GM23338 (cell line): Measurements from ENCODE around the gene C1R. TPM values are rescaled to one million over a fixed set of nuclear protein-coding genes. Genes with fewer than 3 reads are reported as not detected.
"Not testable (repeated sequence)": the region's sequence is repeated elsewhere in the genome, so short reads cannot be mapped to it uniquely, and the experiment has no call there.

Experiments
- ATAC-seq: fragments of 200-7000 bp; cut with Tn5 transposase; 3 replicates; pipeline ENCODE4 v1.9.1; 2020
- DNase-seq: peaks from one replicate; pipeline ENCODE4 v3.0.0-alpha.2; 2015; ENCODE audit warnings: low spot score
- H2AFZ ChIP-seq: fragments of 200-600 bp; sonication (generic); 2 replicates; pipeline ENCODE4 v1.8.0; 2016; ENCODE audit warnings: antibody characterized with exemption, mild to moderate bottlenecking, moderate library complexity
- H3F3A ChIP-seq: fragments of 200-600 bp; sonication (generic); replicated peaks from 2 replicates; pipeline ENCODE4 v1.8.0; 2017; ENCODE audit warnings: antibody characterized with exemption, mixed run types, low read depth
- H3K27ac ChIP-seq: fragments of 200-600 bp; sonication (generic); 2 replicates; pipeline ENCODE4 v1.6.1; 2016; ENCODE audit warnings: low read depth
- H3K27me3 ChIP-seq: fragments of 200-600 bp; sonication (generic); 2 replicates; pipeline ENCODE4 v1.8.0; 2016; ENCODE audit warnings: mild to moderate bottlenecking, mixed run types, moderate library complexity; ENCODE audit not compliant: insufficient read depth
- H3K36me3 ChIP-seq: fragments of 200-600 bp; sonication (generic); 2 replicates; pipeline ENCODE4 v1.8.0; 2016; ENCODE audit warnings: mild to moderate bottlenecking; ENCODE audit not compliant: insufficient read depth
- H3K4me1 ChIP-seq: fragments of 200-600 bp; sonication (generic); 2 replicates; pipeline ENCODE4 v1.8.0; 2016; ENCODE audit warnings: mild to moderate bottlenecking, moderate library complexity; ENCODE audit not compliant: insufficient read depth
- H3K4me2 ChIP-seq: fragments of 200-600 bp; sonication (generic); 2 replicates; pipeline ENCODE4 v1.7.1; 2017; ENCODE audit warnings: mixed run types
- H3K4me3 ChIP-seq: fragments of 200-600 bp; sonication (generic); 2 replicates; pipeline ENCODE4 v1.6.1; 2016; ENCODE audit warnings: mixed run types
- H3K79me2 ChIP-seq: fragments of 200-600 bp; sonication (generic); replicated peaks from 2 replicates; pipeline ENCODE4 v1.8.0; 2017; ENCODE audit warnings: mild to moderate bottlenecking; ENCODE audit not compliant: insufficient read depth
- H3K9me2 ChIP-seq: fragments of 200-600 bp; sonication (generic); 2 replicates; pipeline ENCODE4 v1.8.0; 2017; ENCODE audit not compliant: insufficient read depth
- H4K20me1 ChIP-seq: fragments of 200-600 bp; sonication (generic); replicated peaks from 2 replicates; pipeline ENCODE4 v1.8.0; 2017; ENCODE audit warnings: mild to moderate bottlenecking; ENCODE audit not compliant: insufficient read depth
- H3K27ac Mint-ChIP-seq: 2 replicates; pipeline ENCODE4 v1.8.0; 2020; ENCODE audit warnings: inconsistent platforms, mild to moderate bottlenecking, moderate library complexity, mixed read lengths
- H3K27me3 Mint-ChIP-seq: 3 replicates; pipeline ENCODE4 v1.8.0; 2022; ENCODE audit warnings: low read depth, mild to moderate bottlenecking, moderate library complexity, mixed read lengths, inconsistent platforms; ENCODE audit not compliant: insufficient read depth, poor library complexity
- H3K36me3 Mint-ChIP-seq: 3 replicates; pipeline ENCODE4 v1.8.0; 2021; ENCODE audit warnings: low read depth, mild to moderate bottlenecking, inconsistent platforms, moderate library complexity, mixed read lengths
- H3K4me1 Mint-ChIP-seq: 3 replicates; pipeline ENCODE4 v1.8.0; 2020; ENCODE audit warnings: mild to moderate bottlenecking, inconsistent platforms, mixed read lengths
- H3K4me3 Mint-ChIP-seq: 3 replicates; pipeline ENCODE4 v1.8.0; 2021; ENCODE audit warnings: moderate library complexity, mild to moderate bottlenecking, inconsistent platforms, mixed read lengths
- H3K9me3 Mint-ChIP-seq: 3 replicates; pipeline ENCODE4 v1.8.0; 2020; ENCODE audit warnings: moderate library complexity, mild to moderate bottlenecking, inconsistent platforms, mixed read lengths
- CREB1 ChIP-seq: fragments of 250-450 bp; sonication (Bioruptor Pico); IDR thresholded peaks from 2 replicates; pipeline ENCODE4 v1.5.0; 2020; ENCODE audit warnings: low read depth, mild to moderate bottlenecking, moderate library complexity
- EZH2 ChIP-seq: fragments of 200-600 bp; sonication (generic); IDR thresholded peaks from one replicate; pipeline ENCODE4 v1.8.0; 2017; ENCODE audit warnings: antibody characterized with exemption, mild to moderate bottlenecking, low read depth; ENCODE audit not compliant: unreplicated experiment
- EZH2phosphoT487 ChIP-seq: fragments of 200-600 bp; sonication (generic); IDR thresholded peaks from one replicate; pipeline ENCODE4 v1.8.1; 2018; ENCODE audit warnings: antibody characterized with exemption; ENCODE audit not compliant: unreplicated experiment
- JUNB ChIP-seq: IDR thresholded peaks from one replicate; pipeline ENCODE4 v1.6.1; 2016; ENCODE audit warnings: antibody characterized with exemption; ENCODE audit not compliant: unreplicated experiment
- NANOG ChIP-seq: IDR thresholded peaks from 2 replicates; pipeline ENCODE4 v1.6.1; 2016; ENCODE audit warnings: antibody characterized with exemption, borderline replicate concordance
- POLR2AphosphoS5 ChIP-seq: IDR thresholded peaks from 2 replicates; pipeline ENCODE4 v1.6.1; 2016; ENCODE audit warnings: antibody characterized with exemption, low read depth
- STAT1 ChIP-seq: IDR thresholded peaks from one replicate; pipeline ENCODE4 v1.6.1; 2016; ENCODE audit warnings: antibody characterized with exemption; ENCODE audit not compliant: unreplicated experiment
- ZNF114 ChIP-seq: fragments of 250-450 bp; sonication (Bioruptor Pico); IDR thresholded peaks from 2 replicates; pipeline ENCODE4 v1.5.0; 2020; ENCODE audit warnings: mild to moderate bottlenecking, moderate library complexity
- ZNF331 ChIP-seq: fragments of 250-450 bp; sonication (Bioruptor Pico); IDR thresholded peaks from 2 replicates; pipeline ENCODE4 v1.5.0; 2020; ENCODE audit warnings: low read depth, mild to moderate bottlenecking, moderate library complexity
- polyA plus RNA-seq: library from polyadenylated mRNA; unstranded; fragments of >200 nt; fragmentation: Nextera tagmentation; extraction: Ambion mirVana; gene quantifications from 2 replicates; pipeline ENCODE4 v1.2.1, GENCODE V29; 2016
- total RNA-seq: library from RNA; depleted of rRNA; stranded (reverse); fragments of >200 nt; shearing (Covaris generic); gene quantifications from 2 replicates; pipeline ENCODE4 v1.2.3, GENCODE V29; 2014
- TF ChIP-seq, protein P1 (sequence below): fragments of 250-450 bp; sonication (Bioruptor Pico); IDR thresholded peaks from 2 replicates; pipeline ENCODE4 v1.5.0; 2020; ENCODE audit warnings: mild to moderate bottlenecking, moderate library complexity
- TF ChIP-seq, protein P2 (sequence below): IDR thresholded peaks from 2 replicates; pipeline ENCODE4 v1.6.1; 2016; ENCODE audit warnings: antibody characterized with exemption
- TF ChIP-seq, protein P3 (sequence below), 2 experiments: fragments of 200-600 bp in 1 of 2; sonication (generic) in 1 of 2; conservative IDR thresholded peaks; 2 replicates each; pipeline versions ENCODE4 v1.5.1 to v1.6.1; 2016 to 2017; ENCODE audit warnings: antibody characterized with exemption in 2 of 2, low read depth in 2 of 2, mild to moderate bottlenecking in 2 of 2, moderate library complexity in 1 of 2

Gene C1R
- total and polyA plus RNA-seq, 2 experiments from 2014 or later: 6.4 to 8.8 TPM

DNA sequence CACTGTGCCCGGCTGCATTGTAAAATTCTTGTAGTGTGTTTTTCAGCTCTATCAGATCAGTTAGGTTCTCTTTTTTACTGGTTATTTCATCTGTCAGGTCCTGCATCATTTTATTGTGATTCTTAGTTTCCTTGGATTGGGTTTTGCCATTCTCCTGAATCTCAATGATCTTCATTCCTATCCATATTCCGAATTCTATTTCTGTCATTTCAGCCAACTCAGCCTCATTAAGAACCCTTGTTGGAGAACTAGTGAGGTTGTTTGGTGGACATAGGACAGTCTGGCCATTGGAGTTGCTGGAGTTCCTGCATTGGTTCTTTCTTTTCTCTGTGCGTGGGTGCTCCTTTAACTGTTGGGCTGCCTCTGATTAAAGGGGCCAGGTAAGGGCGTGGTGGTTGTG lies 37.3 kb downstream of the C1R start (continued):
- TF ChIP-seq, protein P1, sequence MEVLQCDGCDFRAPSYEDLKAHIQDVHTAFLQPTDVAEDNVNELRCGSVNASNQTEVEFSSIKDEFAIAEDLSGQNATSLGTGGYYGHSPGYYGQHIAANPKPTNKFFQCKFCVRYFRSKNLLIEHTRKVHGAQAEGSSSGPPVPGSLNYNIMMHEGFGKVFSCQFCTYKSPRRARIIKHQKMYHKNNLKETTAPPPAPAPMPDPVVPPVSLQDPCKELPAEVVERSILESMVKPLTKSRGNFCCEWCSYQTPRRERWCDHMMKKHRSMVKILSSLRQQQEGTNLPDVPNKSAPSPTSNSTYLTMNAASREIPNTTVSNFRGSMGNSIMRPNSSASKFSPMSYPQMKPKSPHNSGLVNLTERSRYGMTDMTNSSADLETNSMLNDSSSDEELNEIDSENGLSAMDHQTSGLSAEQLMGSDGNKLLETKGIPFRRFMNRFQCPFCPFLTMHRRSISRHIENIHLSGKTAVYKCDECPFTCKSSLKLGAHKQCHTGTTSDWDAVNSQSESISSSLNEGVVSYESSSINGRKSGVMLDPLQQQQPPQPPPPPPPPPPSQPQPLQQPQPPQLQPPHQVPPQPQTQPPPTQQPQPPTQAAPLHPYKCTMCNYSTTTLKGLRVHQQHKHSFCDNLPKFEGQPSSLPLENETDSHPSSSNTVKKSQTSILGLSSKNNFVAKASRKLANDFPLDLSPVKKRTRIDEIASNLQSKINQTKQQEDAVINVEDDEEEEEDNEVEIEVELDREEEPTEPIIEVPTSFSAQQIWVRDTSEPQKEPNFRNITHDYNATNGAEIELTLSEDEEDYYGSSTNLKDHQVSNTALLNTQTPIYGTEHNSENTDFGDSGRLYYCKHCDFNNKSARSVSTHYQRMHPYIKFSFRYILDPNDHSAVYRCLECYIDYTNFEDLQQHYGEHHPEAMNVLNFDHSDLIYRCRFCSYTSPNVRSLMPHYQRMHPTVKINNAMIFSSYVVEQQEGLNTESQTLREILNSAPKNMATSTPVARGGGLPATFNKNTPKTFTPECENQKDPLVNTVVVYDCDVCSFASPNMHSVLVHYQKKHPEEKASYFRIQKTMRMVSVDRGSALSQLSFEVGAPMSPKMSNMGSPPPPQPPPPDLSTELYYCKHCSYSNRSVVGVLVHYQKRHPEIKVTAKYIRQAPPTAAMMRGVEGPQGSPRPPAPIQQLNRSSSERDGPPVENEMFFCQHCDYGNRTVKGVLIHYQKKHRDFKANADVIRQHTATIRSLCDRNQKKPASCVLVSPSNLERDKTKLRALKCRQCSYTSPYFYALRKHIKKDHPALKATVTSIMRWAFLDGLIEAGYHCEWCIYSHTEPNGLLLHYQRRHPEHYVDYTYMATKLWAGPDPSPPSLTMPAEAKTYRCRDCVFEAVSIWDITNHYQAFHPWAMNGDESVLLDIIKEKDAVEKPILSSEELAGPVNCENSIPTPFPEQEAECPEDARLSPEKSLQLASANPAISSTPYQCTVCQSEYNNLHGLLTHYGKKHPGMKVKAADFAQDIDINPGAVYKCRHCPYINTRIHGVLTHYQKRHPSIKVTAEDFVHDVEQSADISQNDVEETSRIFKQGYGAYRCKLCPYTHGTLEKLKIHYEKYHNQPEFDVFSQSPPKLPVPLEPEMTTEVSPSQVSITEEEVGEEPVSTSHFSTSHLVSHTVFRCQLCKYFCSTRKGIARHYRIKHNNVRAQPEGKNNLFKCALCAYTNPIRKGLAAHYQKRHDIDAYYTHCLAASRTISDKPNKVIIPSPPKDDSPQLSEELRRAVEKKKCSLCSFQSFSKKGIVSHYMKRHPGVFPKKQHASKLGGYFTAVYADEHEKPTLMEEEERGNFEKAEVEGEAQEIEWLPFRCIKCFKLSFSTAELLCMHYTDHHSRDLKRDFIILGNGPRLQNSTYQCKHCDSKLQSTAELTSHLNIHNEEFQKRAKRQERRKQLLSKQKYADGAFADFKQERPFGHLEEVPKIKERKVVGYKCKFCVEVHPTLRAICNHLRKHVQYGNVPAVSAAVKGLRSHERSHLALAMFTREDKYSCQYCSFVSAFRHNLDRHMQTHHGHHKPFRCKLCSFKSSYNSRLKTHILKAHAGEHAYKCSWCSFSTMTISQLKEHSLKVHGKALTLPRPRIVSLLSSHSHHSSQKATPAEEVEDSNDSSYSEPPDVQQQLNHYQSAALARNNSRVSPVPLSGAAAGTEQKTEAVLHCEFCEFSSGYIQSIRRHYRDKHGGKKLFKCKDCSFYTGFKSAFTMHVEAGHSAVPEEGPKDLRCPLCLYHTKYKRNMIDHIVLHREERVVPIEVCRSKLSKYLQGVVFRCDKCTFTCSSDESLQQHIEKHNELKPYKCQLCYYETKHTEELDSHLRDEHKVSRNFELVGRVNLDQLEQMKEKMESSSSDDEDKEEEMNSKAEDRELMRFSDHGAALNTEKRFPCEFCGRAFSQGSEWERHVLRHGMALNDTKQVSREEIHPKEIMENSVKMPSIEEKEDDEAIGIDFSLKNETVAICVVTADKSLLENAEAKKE (CRISPR knock-in tag): no peak
- TF ChIP-seq POLR2AphosphoS5: no peak
- TF ChIP-seq ZNF331 (CRISPR knock-in tag): no peak
- no peak for TF ChIP-seq NANOG
- TF ChIP-seq, protein P2, sequence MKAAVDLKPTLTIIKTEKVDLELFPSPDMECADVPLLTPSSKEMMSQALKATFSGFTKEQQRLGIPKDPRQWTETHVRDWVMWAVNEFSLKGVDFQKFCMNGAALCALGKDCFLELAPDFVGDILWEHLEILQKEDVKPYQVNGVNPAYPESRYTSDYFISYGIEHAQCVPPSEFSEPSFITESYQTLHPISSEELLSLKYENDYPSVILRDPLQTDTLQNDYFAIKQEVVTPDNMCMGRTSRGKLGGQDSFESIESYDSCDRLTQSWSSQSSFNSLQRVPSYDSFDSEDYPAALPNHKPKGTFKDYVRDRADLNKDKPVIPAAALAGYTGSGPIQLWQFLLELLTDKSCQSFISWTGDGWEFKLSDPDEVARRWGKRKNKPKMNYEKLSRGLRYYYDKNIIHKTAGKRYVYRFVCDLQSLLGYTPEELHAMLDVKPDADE: no peak
- TF ChIP-seq ZNF114 (CRISPR knock-in tag): no peak
- TF ChIP-seq EZH2: no peak
- no peak for TF ChIP-seq STAT1
- TF ChIP-seq JUNB: no peak
- TF ChIP-seq, protein P3, sequence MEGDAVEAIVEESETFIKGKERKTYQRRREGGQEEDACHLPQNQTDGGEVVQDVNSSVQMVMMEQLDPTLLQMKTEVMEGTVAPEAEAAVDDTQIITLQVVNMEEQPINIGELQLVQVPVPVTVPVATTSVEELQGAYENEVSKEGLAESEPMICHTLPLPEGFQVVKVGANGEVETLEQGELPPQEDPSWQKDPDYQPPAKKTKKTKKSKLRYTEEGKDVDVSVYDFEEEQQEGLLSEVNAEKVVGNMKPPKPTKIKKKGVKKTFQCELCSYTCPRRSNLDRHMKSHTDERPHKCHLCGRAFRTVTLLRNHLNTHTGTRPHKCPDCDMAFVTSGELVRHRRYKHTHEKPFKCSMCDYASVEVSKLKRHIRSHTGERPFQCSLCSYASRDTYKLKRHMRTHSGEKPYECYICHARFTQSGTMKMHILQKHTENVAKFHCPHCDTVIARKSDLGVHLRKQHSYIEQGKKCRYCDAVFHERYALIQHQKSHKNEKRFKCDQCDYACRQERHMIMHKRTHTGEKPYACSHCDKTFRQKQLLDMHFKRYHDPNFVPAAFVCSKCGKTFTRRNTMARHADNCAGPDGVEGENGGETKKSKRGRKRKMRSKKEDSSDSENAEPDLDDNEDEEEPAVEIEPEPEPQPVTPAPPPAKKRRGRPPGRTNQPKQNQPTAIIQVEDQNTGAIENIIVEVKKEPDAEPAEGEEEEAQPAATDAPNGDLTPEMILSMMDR (conservative IDR thresholded peaks at IDR 0.05; ENCODE audit: low read depth in 2 of 2): no peak
- TF ChIP-seq CREB1 (CRISPR knock-in tag): no peak
- no peak for TF ChIP-seq EZH2phosphoT487

DNA sequence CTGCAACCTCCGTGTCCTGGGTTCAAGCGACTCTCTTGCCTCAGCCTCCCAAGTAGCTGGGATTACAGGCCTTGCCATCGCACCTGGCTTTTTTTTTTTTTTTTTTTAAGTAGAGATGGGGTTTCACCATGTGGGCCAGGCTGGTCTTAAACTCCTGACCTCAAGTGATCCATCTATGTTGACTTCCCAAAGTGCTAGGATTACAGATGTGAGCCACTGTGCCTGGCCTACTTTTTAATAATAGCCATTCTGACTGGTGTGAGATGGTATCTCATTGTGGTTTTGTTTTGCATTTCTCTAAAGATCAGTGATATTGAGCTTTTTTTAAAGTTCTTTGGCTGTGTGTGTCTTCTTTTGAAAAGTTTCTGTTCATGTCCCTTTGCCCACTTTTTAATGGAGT lies 42.3 kb downstream of the C1R start:
- not testable (repeated sequence) for H3K9me2 ChIP-seq, DNase-seq, H3K27me3 Mint-ChIP-seq, H2AFZ ChIP-seq, H3K9me3 Mint-ChIP-seq, H3F3A ChIP-seq, H3K27ac Mint-ChIP-seq, H3K4me3 Mint-ChIP-seq, H3K4me1 ChIP-seq, H3K4me3 ChIP-seq, H3K27me3 ChIP-seq, H3K27ac ChIP-seq, H3K79me2 ChIP-seq, H3K36me3 ChIP-seq, ATAC-seq, H3K4me1 Mint-ChIP-seq, H3K36me3 Mint-ChIP-seq, H3K4me2 ChIP-seq, H4K20me1 ChIP-seq

DNA sequence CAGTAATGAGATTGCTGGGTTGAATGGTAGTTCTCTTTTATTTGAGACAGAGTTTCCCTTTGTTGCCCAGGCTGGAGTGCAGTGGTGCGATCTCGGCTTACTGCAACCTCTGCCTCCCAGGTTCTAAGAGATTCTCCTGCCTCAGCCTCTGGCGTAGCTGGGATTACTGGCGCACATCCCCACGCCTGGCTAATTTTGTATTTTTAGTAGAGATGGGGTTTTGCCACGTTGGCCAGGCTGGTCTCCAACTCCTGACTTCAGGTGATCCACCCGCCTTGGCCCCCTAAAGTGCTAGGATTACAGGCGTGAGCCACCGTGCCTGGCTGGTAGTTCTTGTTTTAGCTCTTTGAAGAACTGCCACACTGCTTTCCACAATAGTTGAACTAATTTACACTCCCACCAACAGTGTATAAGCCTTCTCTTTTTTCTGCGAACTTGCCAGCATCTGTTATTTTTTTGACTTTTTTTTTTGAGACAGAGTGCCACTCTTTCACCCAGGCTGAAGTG lies 42.7 kb downstream of the C1R start:
- DNase-seq, H3K9me2 ChIP-seq, H4K20me1 ChIP-seq, H3K27ac Mint-ChIP-seq, H3K27me3 ChIP-seq, H3F3A ChIP-seq, H3K4me1 Mint-ChIP-seq, H3K4me2 ChIP-seq, H3K27me3 Mint-ChIP-seq, H3K36me3 ChIP-seq, ATAC-seq, H3K79me2 ChIP-seq, H3K4me3 ChIP-seq, H3K4me1 ChIP-seq, H3K9me3 Mint-ChIP-seq, H3K4me3 Mint-ChIP-seq, H3K36me3 Mint-ChIP-seq, H3K27ac ChIP-seq, H2AFZ ChIP-seq: not testable (repeated sequence)
